Measurements from ENCODE around the gene NCL.
"Not testable (repeated sequence)": the region's sequence is repeated elsewhere in the genome, so short reads cannot be mapped to it uniquely, and the experiment has no call there.

NCL gene

GRCh38 chr2:231433990-231434389 lies 30.3 kb downstream of the NCL start:
- ChIA-PET POLR2A (no interaction called here), CTCF (no interaction called here)
- TF ChIP-seq CTCF (IDR thresholded peaks at IDR 0.05; ENCODE audit: insufficient read depth, low read length, missing control alignments), result no peak
- DNase-seq (ENCODE audit: low read depth, low spot score), result no peak
- H3K4me3 ChIP-seq (ENCODE audit: low read depth, low read length), result no peak overlapping the region

GRCh38 chr2:231431606-231432005 lies 32.7 kb downstream of the NCL start:
- no peak for TF ChIP-seq CTCF (IDR thresholded peaks at IDR 0.05; ENCODE audit: insufficient read depth, low read length, missing control alignments)
- POLR2A ChIA-PET, result no interaction called here
- DNase-seq (ENCODE audit: low read depth, low spot score), result no peak
- H3K4me3 ChIP-seq (ENCODE audit: low read depth, low read length), result no peak overlapping the region
- CTCF ChIA-PET, result interaction anchor here (0.8 to 6.3 kb wide), 3 partner anchors 9 to 18 kb away, joined by 3 to 29 read pairs (median 3); no protein-coding TSS in a partner anchor

GRCh38 chr2:231430437-231430836 lies 33.8 kb downstream of the NCL start:
- CTCF ChIA-PET, result interaction anchor here (1.2 to 6.3 kb wide), 3 partner anchors 17 to 203 kb away, joined by 3 to 29 read pairs (median 5); no protein-coding TSS in a partner anchor

GRCh38 chr2:231429901-231430300 lies 34.4 kb downstream of the NCL start:
- no peak for TF ChIP-seq CTCF (IDR thresholded peaks at IDR 0.05; ENCODE audit: insufficient read depth, low read length, missing control alignments)
- no peak for DNase-seq (ENCODE audit: low read depth, low spot score)
- POLR2A ChIA-PET, result no interaction called here
- no peak overlapping the region for H3K4me3 ChIP-seq (ENCODE audit: low read depth, low read length)
- CTCF ChIA-PET, result interaction anchor here (0.9 to 6.3 kb wide), 5 partner anchors 9 to 202 kb away, joined by 3 to 29 read pairs (median 3); no protein-coding TSS in a partner anchor

More at GRCh38 chr2:231430437-231430836, 33.8 kb downstream of the NCL start:
- H3K4me3 ChIP-seq (ENCODE audit: low read depth, low read length); DNase-seq (ENCODE audit: low read depth, low spot score); POLR2A ChIA-PET: not testable (repeated sequence)

- ChIA-PET CTCF (interaction anchor here (0.9 to 6.3 kb wide), 5 partner anchors 8 to 201 kb away, joined by 3 to 29 read pairs (median 3); no protein-coding TSS in a partner anchor), POLR2A (no interaction called here)
- no peak overlapping the region for H3K4me3 ChIP-seq (ENCODE audit: low read depth, low read length)
- no peak for DNase-seq (ENCODE audit: low read depth, low spot score)
- no peak for TF ChIP-seq CTCF (IDR thresholded peaks at IDR 0.05; ENCODE audit: insufficient read depth, low read length, missing control alignments)
These were observed 35.1 kb downstream of the NCL start for GRCh38 chr2:231429152-231429551.

- ChIA-PET POLR2A (no interaction called here), CTCF (interaction anchor here (0.6 to 6.3 kb wide), 3 partner anchors 13 to 199 kb away, joined by 3 to 29 read pairs (median 3); no protein-coding TSS in a partner anchor)
- no peak for DNase-seq (ENCODE audit: low read depth, low spot score)
- H3K4me3 ChIP-seq (ENCODE audit: low read depth, low read length), result no peak overlapping the region
- TF ChIP-seq CTCF (IDR thresholded peaks at IDR 0.05; ENCODE audit: insufficient read depth, low read length, missing control alignments), result no peak
These were observed 37.2 kb downstream of the NCL start for GRCh38 chr2:231427116-231427515.

Measured in AG04449 (cell line).